Progenitor cell of endocrine pancreas (in vitro differentiated cells): ENCODE results near the gene COL23A1. TPM values are rescaled to one million over a fixed set of nuclear protein-coding genes. Genes with fewer than 3 reads are reported as not detected.

Experiments used
- DNase-seq: peaks from one replicate; pipeline ENCODE4 v3.0.0; 2021; ENCODE audit warnings: low spot score; ENCODE audit not compliant: unreplicated experiment
- H3K27ac Mint-ChIP-seq: 2 replicates; pipeline ENCODE4 v1.8.0; 2021; ENCODE audit warnings: mild to moderate bottlenecking, moderate library complexity, mixed read lengths
- H3K27me3 Mint-ChIP-seq: 2 replicates; pipeline ENCODE4 v1.8.0; 2021; ENCODE audit warnings: mixed read lengths
- H3K36me3 Mint-ChIP-seq: 2 replicates; pipeline ENCODE4 v1.8.0; 2022; ENCODE audit warnings: mixed read lengths; ENCODE audit not compliant: insufficient read depth
- H3K4me1 Mint-ChIP-seq: 2 replicates; pipeline ENCODE4 v1.8.0; 2021; ENCODE audit warnings: low read depth, mixed read lengths
- H3K4me3 Mint-ChIP-seq: 2 replicates; pipeline ENCODE4 v1.8.0; 2021; ENCODE audit warnings: low read depth, mild to moderate bottlenecking, moderate library complexity, mixed read lengths
- H3K9me3 Mint-ChIP-seq: 2 replicates; pipeline ENCODE4 v1.8.0; 2021; ENCODE audit warnings: low read depth, mixed read lengths
- total RNA-seq: library from RNA; stranded (reverse); gene quantifications from 2 replicates; pipeline ENCODE4 v1.2.1, GENCODE V29; 2021
- TF ChIP-seq, protein P1 (sequence below): fragments of 200-600 bp; sonication (generic); IDR thresholded peaks from one replicate; pipeline ENCODE4 v1.5.0; 2021; ENCODE audit warnings: antibody characterized with exemption, mild to moderate bottlenecking; ENCODE audit not compliant: unreplicated experiment

Gene COL23A1
- total RNA-seq, 1 donor from 2014 or later: 0.36 TPM

DNA sequence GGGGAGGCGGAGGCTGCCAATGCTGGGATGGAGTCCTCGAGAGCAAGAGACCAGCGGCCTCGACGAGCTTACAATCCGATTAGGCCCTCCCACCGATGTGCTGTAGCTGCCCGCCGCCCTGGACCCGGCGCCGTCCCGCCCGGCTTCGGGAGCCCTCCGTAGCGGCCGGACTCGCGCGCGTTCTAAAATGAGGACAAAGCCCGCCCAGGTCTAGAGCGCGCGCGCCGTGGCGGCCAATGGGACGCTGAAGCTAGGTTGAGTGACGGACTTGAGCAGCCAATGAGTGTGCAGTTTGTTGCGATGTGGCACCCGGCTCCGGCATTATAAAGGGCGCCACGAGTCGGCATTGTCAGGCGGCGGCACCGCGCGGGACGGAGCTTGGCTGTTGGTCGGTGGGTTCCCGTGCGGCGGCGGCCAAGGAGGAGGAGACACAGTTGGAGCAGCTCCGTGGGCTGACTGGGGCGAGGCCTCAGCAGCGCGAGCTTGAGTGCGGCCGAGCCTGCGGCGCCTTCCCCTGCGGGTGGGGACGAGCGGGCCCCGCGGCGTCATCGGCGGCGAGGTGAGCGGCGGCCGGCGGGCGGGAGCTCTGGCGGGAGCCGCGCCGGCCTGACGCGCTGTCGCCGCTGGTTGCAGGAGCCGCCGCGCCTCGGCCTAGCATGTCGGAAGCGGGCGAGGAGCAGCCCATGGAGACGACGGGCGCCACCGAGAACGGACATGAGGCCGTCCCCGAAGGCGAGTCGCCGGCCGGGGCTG is 385.8 kb downstream of the COL23A1 start, which contains the start of gene HNRNPAB:
Gene HNRNPAB, plus strand, starts transcription at position 352 of the 753 bp plus-strand sequence. Its CDS starts 305 bp downstream, at position 657.
- Mint-ChIP-seq H3K27ac (peak within 1 kb of the TSS; percentile 100), H3K9me3 (no peaks in the 10 kb centered on the region), H3K27me3 (peaks cover 3% of the 10 kb centered on the region), H3K36me3 (peaks cover 23% of the 10 kb centered on the region), H3K4me1 (peaks cover 20% of the 10 kb centered on the region), H3K4me3 (peak within 1 kb of the TSS; percentile 98)
- TF ChIP-seq, protein P1, sequence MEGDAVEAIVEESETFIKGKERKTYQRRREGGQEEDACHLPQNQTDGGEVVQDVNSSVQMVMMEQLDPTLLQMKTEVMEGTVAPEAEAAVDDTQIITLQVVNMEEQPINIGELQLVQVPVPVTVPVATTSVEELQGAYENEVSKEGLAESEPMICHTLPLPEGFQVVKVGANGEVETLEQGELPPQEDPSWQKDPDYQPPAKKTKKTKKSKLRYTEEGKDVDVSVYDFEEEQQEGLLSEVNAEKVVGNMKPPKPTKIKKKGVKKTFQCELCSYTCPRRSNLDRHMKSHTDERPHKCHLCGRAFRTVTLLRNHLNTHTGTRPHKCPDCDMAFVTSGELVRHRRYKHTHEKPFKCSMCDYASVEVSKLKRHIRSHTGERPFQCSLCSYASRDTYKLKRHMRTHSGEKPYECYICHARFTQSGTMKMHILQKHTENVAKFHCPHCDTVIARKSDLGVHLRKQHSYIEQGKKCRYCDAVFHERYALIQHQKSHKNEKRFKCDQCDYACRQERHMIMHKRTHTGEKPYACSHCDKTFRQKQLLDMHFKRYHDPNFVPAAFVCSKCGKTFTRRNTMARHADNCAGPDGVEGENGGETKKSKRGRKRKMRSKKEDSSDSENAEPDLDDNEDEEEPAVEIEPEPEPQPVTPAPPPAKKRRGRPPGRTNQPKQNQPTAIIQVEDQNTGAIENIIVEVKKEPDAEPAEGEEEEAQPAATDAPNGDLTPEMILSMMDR: no peak
- DNase-seq: peak; percentile 93

DNA sequence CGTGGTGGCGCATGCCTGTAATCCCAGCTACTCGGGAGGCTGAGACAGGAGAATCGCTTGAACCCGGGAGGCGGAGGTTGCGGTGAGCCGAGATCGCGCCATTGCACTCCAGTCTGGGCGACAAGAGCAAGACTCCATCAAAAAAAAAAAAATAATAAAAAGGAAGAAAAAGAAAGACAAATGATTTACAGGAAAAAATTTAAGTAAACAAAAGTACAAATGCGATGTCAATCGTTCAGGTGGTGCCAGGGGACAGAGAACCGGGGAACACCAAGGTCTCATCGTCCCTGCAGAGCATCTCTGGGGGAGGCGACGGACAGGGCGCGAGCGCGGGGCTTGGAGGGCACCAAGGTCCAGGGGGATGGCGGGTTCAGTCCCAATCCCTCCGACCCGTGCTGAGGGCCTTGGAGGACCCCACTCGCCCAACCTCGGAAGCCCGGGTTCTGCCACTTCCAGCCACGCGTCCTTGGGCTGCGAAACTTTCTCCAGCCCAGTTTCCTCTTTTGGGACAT is 386.5 kb downstream of the COL23A1 start:
- Mint-ChIP-seq H3K9me3 (no peaks in the 10 kb centered on the region), H3K4me3 (peak overlapping the region; percentile 98), H3K4me1 (peaks cover 20% of the 10 kb centered on the region), H3K27ac (peak overlapping the region; percentile 37), H3K27me3 (peaks cover 3% of the 10 kb centered on the region), H3K36me3 (peaks cover 19% of the 10 kb centered on the region)
- TF ChIP-seq, protein P1: no peak
- no peak for DNase-seq

DNA sequence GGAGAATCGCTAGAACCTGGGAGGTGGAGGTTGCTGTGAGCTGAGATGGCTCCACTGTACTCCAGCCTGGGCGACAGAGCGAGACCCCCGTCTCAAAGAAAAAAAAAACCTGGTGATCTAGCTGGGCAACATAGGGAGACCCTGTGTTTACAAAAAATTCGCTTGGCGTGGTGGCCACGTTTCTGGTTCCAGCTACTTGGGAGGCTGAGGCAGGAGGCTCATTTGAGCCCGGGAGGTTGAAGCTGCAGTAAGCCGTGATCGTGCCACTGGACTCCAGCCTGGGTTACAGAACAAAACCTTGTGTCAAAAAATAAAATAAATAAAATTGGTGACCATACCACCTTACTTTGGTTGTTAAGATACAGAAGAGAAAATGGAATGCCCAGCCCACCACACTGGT is 387.7 kb downstream of the COL23A1 start:
- peaks cover 14% of the 10 kb centered on the region for H3K36me3 Mint-ChIP-seq
- H3K4me3 Mint-ChIP-seq: peak overlapping the region; percentile 60
- DNase-seq: no peak
- H3K27ac Mint-ChIP-seq: no peak overlapping the region
- H3K9me3 Mint-ChIP-seq: no peaks in the 10 kb centered on the region
- peaks cover 3% of the 10 kb centered on the region for H3K27me3 Mint-ChIP-seq
- H3K4me1 Mint-ChIP-seq: peaks cover 16% of the 10 kb centered on the region
- TF ChIP-seq, protein P1: no peak

DNA sequence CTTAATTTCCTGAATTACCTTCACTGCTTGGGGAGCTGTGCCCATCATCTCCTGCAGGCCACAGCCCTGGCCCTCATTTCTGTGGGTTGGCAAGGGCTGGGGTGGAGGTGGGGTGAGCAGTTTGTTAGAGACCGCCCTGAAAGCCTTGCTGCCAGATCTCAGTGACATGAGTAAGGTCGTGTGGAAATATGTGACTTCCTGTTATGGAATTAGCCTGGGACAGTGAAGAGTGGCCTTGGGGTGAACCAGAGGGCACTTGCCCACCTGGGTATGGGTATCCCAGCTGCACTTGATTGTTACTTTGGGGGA is 388.3 kb downstream of the COL23A1 start:
- no peaks in the 10 kb centered on the region for H3K9me3 Mint-ChIP-seq
- TF ChIP-seq, protein P1: no peak
- no peak overlapping the region for H3K27ac Mint-ChIP-seq
- H3K27me3 Mint-ChIP-seq: peaks cover 3% of the 10 kb centered on the region
- H3K36me3 Mint-ChIP-seq: peaks cover 14% of the 10 kb centered on the region
- peaks cover 13% of the 10 kb centered on the region for H3K4me1 Mint-ChIP-seq
- DNase-seq: no peak
- peak overlapping the region; percentile 58 for H3K4me3 Mint-ChIP-seq

DNA sequence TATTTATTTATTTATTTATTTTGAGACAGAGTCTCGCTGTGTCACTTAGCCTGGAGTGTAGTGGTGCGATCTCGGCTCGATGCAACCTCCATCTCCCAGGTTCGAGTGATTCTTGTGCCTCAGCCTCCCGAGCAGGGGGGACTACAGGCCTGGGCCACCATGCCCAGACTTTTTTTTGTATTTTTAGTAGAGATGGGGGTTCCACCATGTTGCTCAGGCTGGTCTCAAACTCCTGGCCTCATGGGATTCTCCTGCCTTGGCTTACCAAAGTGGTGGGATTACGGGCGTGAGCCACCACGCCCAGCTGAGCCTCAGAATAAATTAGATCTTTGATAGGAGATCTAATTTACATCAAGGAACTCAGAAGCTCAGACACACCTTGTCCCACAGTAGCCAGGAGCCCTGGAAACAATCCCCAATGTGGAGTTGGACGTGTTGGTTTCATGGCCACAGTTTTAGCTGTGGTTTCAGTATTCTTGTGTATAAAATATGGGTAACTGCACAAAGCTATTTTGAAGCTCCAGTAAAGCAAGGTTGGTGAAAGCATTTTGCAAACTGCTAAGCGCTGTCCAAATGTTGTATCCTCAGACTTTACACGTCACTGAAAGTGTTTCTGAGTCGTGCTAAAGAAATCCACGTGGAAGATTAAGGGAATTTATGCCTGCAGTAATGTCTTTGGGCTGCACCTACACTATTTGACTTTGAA is 388.8 kb downstream of the COL23A1 start:
- Mint-ChIP-seq H3K4me1 (peaks cover 9% of the 10 kb centered on the region), H3K27ac (no peak overlapping the region), H3K36me3 (peaks cover 11% of the 10 kb centered on the region), H3K27me3 (peaks cover 3% of the 10 kb centered on the region), H3K4me3 (no peak overlapping the region), H3K9me3 (no peaks in the 10 kb centered on the region)
- TF ChIP-seq, protein P1: no peak
- no peak for DNase-seq
